K562 (cell line): ENCODE results near the gene CLIP2. TPM values are rescaled to one million over a fixed set of nuclear protein-coding genes. Genes with fewer than 3 reads are reported as not detected.

ENCODE experiments used
- ATAC-seq: fragments of 200-7000 bp; cut with Tn5 transposase; 3 replicates; pipeline ENCODE4 v1.9.1; 2020; ENCODE audit warnings: moderate library complexity
- BruUV-seq: library from RNA; stranded (reverse); fragments of 400-500 nt; replicated peaks from 2 replicates; lab custom pipeline; 2021; lab: Mats Ljungman, UMichigan
- CTCF ChIA-PET: fragments of 300-600 bp; formaldehyde crosslinking; extraction: SDS; loops from one replicate; lab custom pipeline; 2021; ENCODE audit warnings: low intra/inter-chr PET ratio; lab: Yijun Ruan, JAX
- POLR2A ChIA-PET: fragments of 300-600, 350-650 bp; sonication (Branson Sonifier 250); formaldehyde crosslinking; extraction: SDS; loops from one replicate; lab custom pipeline; 2021; ENCODE audit warnings: antibody characterized with exemption, inconsistent platforms; lab: Yijun Ruan, JAX
- DNase-seq, 4 experiments: peaks; one replicate each; pipeline versions ENCODE4 v3.0.0 to v3.0.0-alpha.2; 2011 to 2018; ENCODE audit warnings: low spot score in 3 of 4, mixed read lengths in 3 of 4; ENCODE audit errors: extremely low read depth in 1 of 4
- FAIRE-seq: peaks from 2 replicates; lab custom pipeline; 2011; peaks lifted over from hg19 to GRCh38; lab: Jason Lieb, UNC
- H2AFZ ChIP-seq: 2 replicates; pipeline ENCODE4 v1.6.0; 2011; ENCODE audit warnings: low read depth, low read length, control low read depth, inconsistent platforms
- H3K27ac ChIP-seq: fragments of 200-600 bp; 3 replicates; pipeline ENCODE4 v1.8.0; 2011; ENCODE audit warnings: low read depth, mild to moderate bottlenecking, control low read depth, inconsistent platforms, low read length, moderate library complexity, mixed read lengths; ENCODE audit errors: extremely low read depth
- H3K27me3 ChIP-seq, 2 experiments: fragments of 300-600 bp in 1 of 2; 2 replicates in 1 of 2; 3 replicates in 1 of 2; pipeline versions ENCODE4 v1.6.0 to v1.8.0; 2011; ENCODE audit warnings: inconsistent platforms in 2 of 2, low read length in 2 of 2, mild to moderate bottlenecking in 1 of 2, mixed read lengths in 1 of 2, moderate library complexity in 1 of 2; ENCODE audit not compliant: control insufficient read depth in 2 of 2, insufficient read depth in 2 of 2
- H3K36me3 ChIP-seq: fragments of 300-600 bp; 3 replicates; pipeline ENCODE4 v1.8.0; 2011; ENCODE audit warnings: mild to moderate bottlenecking, low read length, inconsistent platforms; ENCODE audit not compliant: control insufficient read depth, insufficient read depth
- H3K4me1 ChIP-seq, 2 experiments: fragments of 200-600 bp in 1 of 2; replicated peaks in 1 of 2; 2 replicates in 1 of 2; 3 replicates in 1 of 2; pipeline versions ENCODE4 v1.5.1 to v1.8.0; 2011; ENCODE audit warnings: inconsistent platforms in 2 of 2, low read length in 2 of 2, mild to moderate bottlenecking in 1 of 2, mixed read lengths in 1 of 2, moderate library complexity in 1 of 2; ENCODE audit not compliant: control insufficient read depth in 2 of 2, insufficient read depth in 2 of 2
- H3K4me2 ChIP-seq: 2 replicates; pipeline ENCODE4 v1.6.1; 2011; ENCODE audit warnings: low read length, control low read depth, inconsistent platforms, mixed read lengths; ENCODE audit not compliant: insufficient read depth
- H3K4me3 ChIP-seq: fragments of 200-600 bp; sonication (generic), shearing (Covaris generic); 2 replicates; pipeline ENCODE4 v1.5.1; 2016; ENCODE audit warnings: control low read depth, inconsistent platforms
- H3K79me2 ChIP-seq: fragments of 200-600 bp; 3 replicates; pipeline ENCODE4 v1.8.0; 2011; ENCODE audit warnings: low read length, inconsistent platforms; ENCODE audit not compliant: control insufficient read depth, insufficient read depth
- H3K9ac ChIP-seq, 2 experiments: 2 replicates each; pipeline versions ENCODE4 v1.6.0 to v1.6.1; 2011; ENCODE audit warnings: low read depth in 2 of 2, low read length in 2 of 2, control low read depth in 1 of 2, inconsistent platforms in 1 of 2, mild to moderate bottlenecking in 1 of 2, mixed read lengths in 1 of 2; ENCODE audit not compliant: insufficient read depth in 1 of 2
- H3K9me1 ChIP-seq: one replicate; pipeline ENCODE4 v1.6.0; 2011; ENCODE audit warnings: inconsistent platforms, mild to moderate bottlenecking, low read length, moderate library complexity; ENCODE audit not compliant: control insufficient read depth, insufficient read depth
- H3K9me3 ChIP-seq: replicated peaks from 2 replicates; pipeline ENCODE4 v1.5.1; 2011; ENCODE audit warnings: low read depth, low read length, inconsistent platforms; ENCODE audit not compliant: control insufficient read depth, insufficient read depth
- H4K20me1 ChIP-seq: replicated peaks from 2 replicates; pipeline ENCODE4 v1.6.1; 2011; ENCODE audit warnings: low read length, inconsistent platforms, mixed read lengths; ENCODE audit not compliant: control insufficient read depth, insufficient read depth
- CCAR2 ChIP-seq: fragments of 200-400 bp; formaldehyde crosslinking; IDR thresholded peaks from 2 replicates; pipeline ENCODE4 v1.6.1; 2017; ENCODE audit warnings: mild to moderate bottlenecking, low read depth, low read length
- CHD1 ChIP-seq: fragments of 200-600 bp; sonication (generic); IDR thresholded peaks from one replicate; pipeline ENCODE4 v1.6.1; 2012; ENCODE audit warnings: mild to moderate bottlenecking, moderate library complexity, low read length, inconsistent platforms
- ESRRA ChIP-seq: fragments of 450-650 bp; IDR thresholded peaks from 2 replicates; pipeline ENCODE4 v1.6.1; 2014; ENCODE audit warnings: low read depth, mild to moderate bottlenecking, moderate library complexity, borderline replicate concordance
- HDAC2 ChIP-seq: fragments of 450-650 bp; IDR thresholded peaks from 2 replicates; pipeline ENCODE4 v1.6.1; 2016; ENCODE audit warnings: mild to moderate bottlenecking
- KDM1A ChIP-seq, 2 experiments: fragments of 450-650 bp; IDR thresholded peaks; 2 replicates each; pipeline ENCODE4 v1.6.1; 2016; ENCODE audit warnings: mild to moderate bottlenecking in 2 of 2
- MNT ChIP-seq, 2 experiments: fragments of 450-650 bp; conservative IDR thresholded peaks; 2 replicates each; pipeline ENCODE4 v1.6.1; 2017; ENCODE audit warnings: mild to moderate bottlenecking in 2 of 2, moderate library complexity in 2 of 2
- RCOR1 ChIP-seq, 2 experiments: IDR thresholded peaks; 2 replicates each; pipeline ENCODE4 v1.6.1; 2012; ENCODE audit warnings: low read depth in 2 of 2, low read length in 2 of 2, borderline replicate concordance in 1 of 2, improper control_type of control experiment in 1 of 2
- SMARCA5 ChIP-seq: fragments of 450-650 bp; IDR thresholded peaks from 2 replicates; pipeline ENCODE4 v1.6.1; 2016
- TFAP4 ChIP-seq: sonication (generic); formaldehyde crosslinking; IDR thresholded peaks from 2 replicates; pipeline ENCODE4 v1.8.0; 2022; ENCODE audit warnings: missing genetic modification reagents, mild to moderate bottlenecking, moderate library complexity, borderline replicate concordance
- ZNF175 ChIP-seq: fragments of 200-800 bp; sonication (Bioruptor generic); IDR thresholded peaks from 2 replicates; pipeline ENCODE4 v1.6.1; 2016; ENCODE audit warnings: low read depth, mild to moderate bottlenecking, missing genetic modification characterization, missing compliant biosample characterization
- ZNF24 ChIP-seq: fragments of 450-650 bp; IDR thresholded peaks from 2 replicates; pipeline ENCODE4 v1.6.1; 2016
- ZNF263 ChIP-seq: sonication (generic); formaldehyde crosslinking; IDR thresholded peaks from 2 replicates; pipeline ENCODE4 v1.8.0; 2022; ENCODE audit warnings: mild to moderate bottlenecking, missing genetic modification reagents, borderline replicate concordance
- ZNF592 ChIP-seq: fragments of 450-650 bp; IDR thresholded peaks from 2 replicates; pipeline ENCODE4 v1.6.1; 2017; ENCODE audit warnings: antibody characterized with exemption, mild to moderate bottlenecking
- ZNF644 ChIP-seq: fragments of 200-800 bp; sonication (Bioruptor generic); IDR thresholded peaks from 2 replicates; pipeline ENCODE4 v1.6.1; 2016; ENCODE audit warnings: low read depth, missing genetic modification characterization, missing compliant biosample characterization
- WGBS: fragments of 100-300 bp; shearing (Covaris generic); methylation state at CpG from one replicate; pipeline ENCODE4 v1.1.6; 2016; ENCODE audit warnings: low coverage, mixed read lengths; ENCODE audit not compliant: insufficient coverage; ENCODE audit errors: missing lambda C conversion rate; 5-methylcytosine and 5-hydroxymethylcytosine counted together
- in situ Hi-C: fragments of 300-500 bp; cut with MboI; formaldehyde crosslinking; loops from 4 replicates; pipeline ENCODE4 v1.15.0; 2018; ENCODE audit warnings: inconsistent platforms, mixed read lengths
- intact Hi-C: fragments of 100-400 bp; cut with micrococcal nuclease; formaldehyde crosslinking; loops from 2 replicates; pipeline ENCODE4 v1.14.2; 2022
- polyA plus RNA-seq, 8 experiments: library from polyadenylated mRNA; depleted of rRNA in 4 of 8; stranded (reverse) in 5 of 8; unstranded in 3 of 8; fragments of >200 nt; fragmentation: Nextera tagmentation in 2 of 8; fragmentation: Illumina TruSeq in 1 of 8; extraction: Ambion mirVana in 2 of 8; extraction: Trizol in 1 of 8; gene quantifications; 2 replicates each; pipeline versions ENCODE4 v1.2.1 to v1.2.3, GENCODE V29; 2011 to 2014; ENCODE audit warnings: inconsistent platforms in 1 of 8, missing spikeins in 1 of 8
- total RNA-seq, 7 experiments: library from RNA; depleted of rRNA in 6 of 7; stranded (reverse); fragments of >200 nt in 6 of 7; fragmentation: Illumina TruSeq in 2 of 7; extraction: Trizol in 2 of 7; gene quantifications; 2 replicates each; pipeline versions ENCODE4 v1.2.1 to v1.2.3, GENCODE V29; 2011 to 2021; ENCODE audit warnings: low replicate concordance in 1 of 7

The CLIP2 gene
- total and polyA plus RNA-seq, 9 of the 15 experiments (the other 6 are each of a cell fraction or from before 2014, with no cell fraction given), result 0.07 to 5.4 (median 2.1) TPM

- 13% methylated on average over 20 of the region's 20 CpGs for WGBS
- no peaks in the 10 kb centered on the region for H3K79me2 ChIP-seq
- H3K9me1 ChIP-seq, result no peaks in the 10 kb centered on the region
- intact Hi-C loops (no loop called here), in situ Hi-C loops (no loop called here)
- no peaks in the 10 kb centered on the region for H3K36me3 ChIP-seq
- 0 out of 2 replicates have a peak, but pooled peaks cover 3% of the 10 kb centered on the region for H4K20me1 ChIP-seq
- H3K9me3 ChIP-seq, result no peaks in the 10 kb centered on the region
- H3K27ac ChIP-seq, result 0 out of 3 replicates have a peak overlapping the region, but pooled peaks have one; percentile 33
- peak overlapping the region; percentile 39 to 85 for H3K9ac ChIP-seq
- peak overlapping the region; percentile 93 for H2AFZ ChIP-seq
- H3K27me3 ChIP-seq, result no peaks in the 10 kb centered on the region; a peak in 1 of 5 replicates
- DNase-seq, result peak; percentile 71 to 86 (median 72)
- peaks cover 12 to 21% of the 10 kb centered on the region in 2 experiments for H3K4me1 ChIP-seq
- BruUV-seq, result no TSS peak
- POLR2A ChIA-PET, result interaction anchor here (0.6 to 1.2 kb wide), 3 partner anchors 11 to 58 kb away, joined by 3 read pairs; no protein-coding TSS in a partner anchor
- H3K4me2 ChIP-seq, result peak overlapping the region; percentile 68
- H3K4me3 ChIP-seq, result peak overlapping the region; percentile 4; the same call in 1 of the 2 replicates
- peak; percentile 72 for ATAC-seq
- FAIRE-seq, result peak; percentile 87
- CTCF ChIA-PET, result no interaction called here
- 0 out of 2 replicates have a peak, but pooled peaks have one; percentile 57 for TF ChIP-seq ESRRA
- peak; percentile 81 for TF ChIP-seq TFAP4 (CRISPR knock-in tag)
- TF ChIP-seq HDAC2, result peak; percentile 95
- TF ChIP-seq ZNF592, result no peak
- peak; percentile 88 to 95 for TF ChIP-seq KDM1A (IDR thresholded peaks at IDR 0.05)
- no peak for TF ChIP-seq CCAR2
- peak; percentile 23; the same call in 1 of the 2 replicates for TF ChIP-seq ZNF24
- peak; percentile 61 for TF ChIP-seq ZNF263
- peak; percentile 77; the same call in 1 of the 2 replicates for TF ChIP-seq ZNF175 (CRISPR knock-in tag)
- peak; percentile 85; the same call in 1 of the 2 replicates for TF ChIP-seq SMARCA5
- peak in 1 of 2 experiments; percentile 51; a peak in 1 of 4 replicates for TF ChIP-seq MNT (conservative IDR thresholded peaks at IDR 0.05)
- TF ChIP-seq ZNF644 (tag), result no peak
- TF ChIP-seq RCOR1 (IDR thresholded peaks at IDR 0.05; ENCODE audit: borderline replicate concordance in 1 of 2, low read depth in 2 of 2, low read length in 2 of 2), result peak; percentile 14 to 87; a peak in 3 of 4 replicates
- TF ChIP-seq CHD1, result no peak
These were observed 17.7 kb downstream of the CLIP2 start for GRCh38 chr7:74306730-74307469.
